DND-41 (cell line): ENCODE data around the gene ZFP91.

ENCODE experiments used
- ATAC-seq: fragments of 200-7000 bp; cut with Tn5 transposase; 3 replicates; pipeline ENCODE4 v1.9.1; 2021; ENCODE audit warnings: low read depth; ENCODE audit not compliant: insufficient read depth
- DNase-seq: peaks from one replicate; pipeline ENCODE4 v3.0.0-alpha.2; 2020
- H2AFZ ChIP-seq: 2 replicates; pipeline ENCODE4 v1.6.0; 2012; ENCODE audit warnings: low read depth, low read length
- H3K27ac ChIP-seq: 2 replicates; pipeline ENCODE4 v1.5.1; 2012; ENCODE audit warnings: low read length, inconsistent platforms
- H3K27me3 ChIP-seq: fragments of 200-600 bp; sonication (generic); 2 replicates; pipeline ENCODE4 v1.6.0; 2012; ENCODE audit warnings: low read length, mild to moderate bottlenecking, inconsistent platforms; ENCODE audit not compliant: insufficient read depth, poor library complexity
- H3K36me3 ChIP-seq: 2 replicates; pipeline ENCODE4 v1.5.1; 2012; ENCODE audit warnings: low read length, inconsistent platforms; ENCODE audit not compliant: insufficient read depth
- H3K4me1 ChIP-seq: 2 replicates; pipeline ENCODE4 v1.5.1; 2012; ENCODE audit warnings: mild to moderate bottlenecking, low read length; ENCODE audit not compliant: insufficient read depth
- H3K4me2 ChIP-seq: 2 replicates; pipeline ENCODE4 v1.6.0; 2012; ENCODE audit warnings: mild to moderate bottlenecking, moderate library complexity, low read length, inconsistent platforms; ENCODE audit not compliant: insufficient read depth
- H3K4me3 ChIP-seq, 2 experiments: fragments of 200-600 bp in 1 of 2; shearing (Covaris generic) in 1 of 2; 2 replicates each; pipeline ENCODE4 v1.5.1; 2012 to 2016; ENCODE audit warnings: inconsistent platforms in 2 of 2, low read length in 2 of 2, mild to moderate bottlenecking in 2 of 2, low read depth in 1 of 2, moderate library complexity in 1 of 2
- H3K79me2 ChIP-seq: 2 replicates; pipeline ENCODE4 v1.6.0; 2012; ENCODE audit warnings: low read length, inconsistent platforms; ENCODE audit not compliant: insufficient read depth
- H3K9ac ChIP-seq: 2 replicates; pipeline ENCODE4 v1.6.0; 2012; ENCODE audit warnings: low read depth, mild to moderate bottlenecking, inconsistent platforms, low read length, moderate library complexity
- H3K9me3 ChIP-seq: 2 replicates; pipeline ENCODE4 v1.5.1; 2012; ENCODE audit warnings: low read length, moderate library complexity, mild to moderate bottlenecking, inconsistent platforms; ENCODE audit not compliant: insufficient read depth, severe bottlenecking
- H4K20me1 ChIP-seq: 2 replicates; pipeline ENCODE4 v1.6.0; 2012; ENCODE audit warnings: low read length; ENCODE audit not compliant: insufficient read depth
- EZH2 ChIP-seq: IDR thresholded peaks from 3 replicates; pipeline ENCODE4 v1.6.1; 2012; ENCODE audit warnings: borderline replicate concordance, low read depth, mild to moderate bottlenecking, moderate library complexity, low read length, inconsistent platforms; ENCODE audit not compliant: severe bottlenecking
- TF ChIP-seq, protein P1 (sequence below): IDR thresholded peaks from 2 replicates; pipeline ENCODE4 v1.5.1; 2012; ENCODE audit warnings: borderline replicate concordance, low read length, moderate library complexity, mild to moderate bottlenecking; ENCODE audit not compliant: poor library complexity, severe bottlenecking; ENCODE audit errors: extremely low read depth

ZFP91 gene

DNA sequence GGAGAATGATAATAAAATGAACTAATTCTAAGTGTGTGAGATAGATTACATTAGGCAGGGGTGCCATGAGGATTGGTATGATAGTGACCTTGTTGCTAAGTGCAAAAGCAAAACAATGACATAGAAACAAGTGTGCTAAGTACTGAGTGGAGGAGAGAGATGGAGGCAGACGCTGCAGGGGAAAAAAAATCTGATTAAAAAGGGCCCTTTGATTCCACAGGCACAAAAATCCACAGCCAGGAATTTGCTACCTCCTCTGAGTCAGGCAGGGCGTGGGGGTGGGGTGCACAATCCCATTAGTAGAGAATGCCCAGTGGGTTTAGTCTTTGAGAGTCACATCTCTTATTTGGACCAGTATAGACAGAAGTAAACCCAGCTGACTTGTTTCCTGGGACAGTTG, 43.5 kb downstream of the ZFP91 start, which contains the start of gene CNTF:
Gene CNTF, plus strand, starts transcription at position 322 of the 400 bp plus-strand sequence. CDS start 88 bp downstream, outside the sequence.
- Histone ChIP-seq H3K4me1 (no peaks in the 10 kb centered on the region), H3K9me3 (no peaks in the 10 kb centered on the region), H3K79me2 (no peaks in the 10 kb centered on the region), H3K9ac (no peak within 1 kb of the TSS), H2AFZ (no peak within 1 kb of the TSS), H3K4me2 (no peak within 1 kb of the TSS), H3K4me3 (no peak within 1 kb of the TSS), H3K27me3 (no peaks in the 10 kb centered on the region), H3K36me3 (peaks cover 93% of the 10 kb centered on the region), H3K27ac (no peak within 1 kb of the TSS), H4K20me1 (no peaks in the 10 kb centered on the region)
- no peak for TF ChIP-seq EZH2
- TF ChIP-seq, protein P1, sequence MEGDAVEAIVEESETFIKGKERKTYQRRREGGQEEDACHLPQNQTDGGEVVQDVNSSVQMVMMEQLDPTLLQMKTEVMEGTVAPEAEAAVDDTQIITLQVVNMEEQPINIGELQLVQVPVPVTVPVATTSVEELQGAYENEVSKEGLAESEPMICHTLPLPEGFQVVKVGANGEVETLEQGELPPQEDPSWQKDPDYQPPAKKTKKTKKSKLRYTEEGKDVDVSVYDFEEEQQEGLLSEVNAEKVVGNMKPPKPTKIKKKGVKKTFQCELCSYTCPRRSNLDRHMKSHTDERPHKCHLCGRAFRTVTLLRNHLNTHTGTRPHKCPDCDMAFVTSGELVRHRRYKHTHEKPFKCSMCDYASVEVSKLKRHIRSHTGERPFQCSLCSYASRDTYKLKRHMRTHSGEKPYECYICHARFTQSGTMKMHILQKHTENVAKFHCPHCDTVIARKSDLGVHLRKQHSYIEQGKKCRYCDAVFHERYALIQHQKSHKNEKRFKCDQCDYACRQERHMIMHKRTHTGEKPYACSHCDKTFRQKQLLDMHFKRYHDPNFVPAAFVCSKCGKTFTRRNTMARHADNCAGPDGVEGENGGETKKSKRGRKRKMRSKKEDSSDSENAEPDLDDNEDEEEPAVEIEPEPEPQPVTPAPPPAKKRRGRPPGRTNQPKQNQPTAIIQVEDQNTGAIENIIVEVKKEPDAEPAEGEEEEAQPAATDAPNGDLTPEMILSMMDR, result no peak
- DNase-seq (no peak), ATAC-seq (no peak)

GRCh38 chr11:58625086-58625485, 46.2 kb downstream of the ZFP91 start:
- no peak overlapping the region for H3K4me2 ChIP-seq
- no peaks in the 10 kb centered on the region for H4K20me1 ChIP-seq
- no peak overlapping the region for H2AFZ ChIP-seq
- no peak overlapping the region for H3K9ac ChIP-seq
- H3K27ac ChIP-seq, result no peak overlapping the region
- DNase-seq, result no peak
- no peak for ATAC-seq
- H3K36me3 ChIP-seq, result peaks cover 71% of the 10 kb centered on the region
- H3K27me3 ChIP-seq, result no peaks in the 10 kb centered on the region
- H3K9me3 ChIP-seq, result no peaks in the 10 kb centered on the region
- no peak for TF ChIP-seq EZH2
- TF ChIP-seq, protein P1, result no peak
- no peaks in the 10 kb centered on the region for H3K4me1 ChIP-seq
- no peaks in the 10 kb centered on the region for H3K79me2 ChIP-seq
- no peak overlapping the region for H3K4me3 ChIP-seq

DNA sequence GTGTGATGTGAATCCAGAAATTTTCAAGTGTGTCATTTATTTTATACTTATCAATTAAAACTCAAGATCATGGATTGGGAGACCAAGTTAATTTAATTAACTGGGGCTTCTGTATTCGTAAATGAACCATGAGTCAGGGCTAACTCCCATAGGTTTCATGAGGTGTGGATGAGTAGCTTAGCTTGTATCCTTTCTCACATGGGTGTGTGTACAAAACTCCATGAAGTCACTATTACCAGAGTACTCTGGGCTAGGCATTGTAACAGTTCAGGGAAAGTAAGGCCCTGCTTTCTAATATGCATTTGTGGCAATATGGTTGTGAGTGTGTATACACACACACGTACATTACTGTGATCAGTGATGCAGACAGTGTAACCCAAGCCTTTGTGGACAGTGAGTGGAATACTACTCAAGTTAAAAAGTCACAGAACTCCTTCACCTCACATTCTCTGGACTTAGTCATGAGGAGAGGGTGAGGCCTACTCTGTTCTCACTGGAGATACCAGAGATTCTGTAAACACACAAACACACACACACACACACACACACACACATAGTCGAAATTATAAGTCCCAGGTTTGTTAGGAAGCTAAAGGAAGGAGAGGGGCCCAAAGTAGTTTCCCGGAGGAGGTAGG, 47.1 kb downstream of the ZFP91 start:
- Histone ChIP-seq H4K20me1 (no peaks in the 10 kb centered on the region), H3K4me2 (no peak overlapping the region), H3K36me3 (peaks cover 63% of the 10 kb centered on the region), H3K9me3 (no peaks in the 10 kb centered on the region), H3K79me2 (no peaks in the 10 kb centered on the region), H3K27me3 (no peaks in the 10 kb centered on the region), H3K4me1 (no peaks in the 10 kb centered on the region), H3K27ac (no peak overlapping the region), H3K9ac (no peak overlapping the region), H3K4me3 (no peak overlapping the region), H2AFZ (no peak overlapping the region)
- DNase-seq, result no peak
- TF ChIP-seq EZH2, result no peak
- TF ChIP-seq, protein P1, result no peak
- no peak for ATAC-seq
